ENCODE results near the gene C3orf18. TPM values are rescaled to one million over a fixed set of nuclear protein-coding genes. Genes with fewer than 3 reads are reported as not detected.

Gene C3orf18
- total RNA-seq, 1 experiment from 2014 or later = 15.1 TPM

DNA sequence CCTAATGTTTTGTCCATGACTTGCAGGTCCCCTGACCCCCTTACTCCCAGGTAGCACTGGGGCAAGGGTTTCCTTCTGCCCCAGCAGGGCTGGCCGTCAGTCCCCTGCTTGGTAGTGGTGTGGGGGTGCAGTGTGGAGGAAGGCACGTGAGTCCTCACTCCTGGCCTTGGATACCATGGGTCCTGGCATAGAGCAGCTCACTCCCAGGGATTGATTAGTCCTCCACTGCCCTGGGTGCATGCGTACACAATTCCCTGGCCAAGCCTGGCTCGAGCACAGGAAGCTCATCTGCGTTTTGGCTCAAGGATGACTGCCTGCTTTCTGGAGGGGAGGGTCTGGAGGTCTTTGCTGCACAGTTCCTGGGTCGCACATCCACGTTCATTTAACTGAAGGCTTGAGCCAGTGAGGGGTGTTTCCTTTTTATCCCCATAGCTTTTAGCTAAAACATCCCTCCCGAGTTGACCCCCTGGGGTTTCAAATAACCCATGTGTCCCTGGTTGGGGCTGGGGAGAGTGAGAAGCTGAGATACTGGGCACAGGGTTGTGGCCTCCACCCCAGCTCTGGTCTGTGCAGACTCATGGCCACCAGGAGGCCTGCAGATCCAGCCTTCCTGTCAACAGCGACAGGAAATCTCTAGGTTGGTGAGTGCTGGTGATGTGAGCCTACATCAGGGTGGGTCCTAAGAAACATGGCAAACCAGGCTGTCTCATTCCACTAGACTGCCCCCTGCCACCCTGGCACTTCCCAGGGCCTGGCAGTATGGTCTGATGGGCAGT is 13.3 kb upstream of the C3orf18 start:
- no peak for DNase-seq (ENCODE audit: low read depth)

DNA sequence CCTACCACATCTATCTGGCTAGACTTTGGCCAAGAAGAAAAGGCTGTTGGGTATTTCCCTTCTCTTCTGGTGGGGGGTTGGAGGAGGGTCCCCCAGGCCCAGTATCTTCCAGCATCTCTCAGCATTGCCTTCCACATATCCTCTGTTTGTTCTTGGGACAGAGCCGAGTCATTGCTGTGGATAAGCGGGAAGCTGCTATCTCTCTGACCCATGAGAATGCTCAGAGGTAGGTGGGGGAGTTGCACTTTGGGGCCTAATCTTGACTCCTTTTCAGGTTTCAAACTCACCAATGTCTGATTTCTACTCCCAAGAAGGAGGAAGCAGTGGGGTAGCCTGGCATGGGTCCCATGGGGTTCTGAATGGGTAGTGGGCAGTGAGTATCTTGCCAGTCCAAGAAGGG is 9.8 kb upstream of the C3orf18 start:
- no peak for DNase-seq (ENCODE audit: low read depth)

DNA sequence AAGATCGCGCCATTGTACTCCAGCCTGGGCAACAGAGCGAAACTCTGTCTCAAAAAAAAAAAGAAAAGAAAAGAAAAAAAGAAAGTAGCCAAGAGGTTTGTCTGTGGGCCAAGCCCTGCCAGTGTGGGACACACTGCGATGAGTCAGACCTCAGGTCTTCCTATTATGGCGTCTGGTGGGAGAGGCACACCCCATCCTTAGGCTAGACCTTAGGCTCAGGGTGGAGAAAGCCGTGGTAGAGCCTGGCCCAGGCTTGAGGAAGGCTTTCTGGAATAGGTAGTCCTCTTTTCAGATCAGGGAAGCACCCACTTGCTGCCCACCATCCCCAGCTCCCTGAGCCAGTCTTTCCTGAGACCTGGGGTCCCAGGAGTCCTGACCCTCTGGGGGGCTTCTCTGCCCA is 7.8 kb upstream of the C3orf18 start:
- DNase-seq (ENCODE audit: low read depth) = no peak

DNA sequence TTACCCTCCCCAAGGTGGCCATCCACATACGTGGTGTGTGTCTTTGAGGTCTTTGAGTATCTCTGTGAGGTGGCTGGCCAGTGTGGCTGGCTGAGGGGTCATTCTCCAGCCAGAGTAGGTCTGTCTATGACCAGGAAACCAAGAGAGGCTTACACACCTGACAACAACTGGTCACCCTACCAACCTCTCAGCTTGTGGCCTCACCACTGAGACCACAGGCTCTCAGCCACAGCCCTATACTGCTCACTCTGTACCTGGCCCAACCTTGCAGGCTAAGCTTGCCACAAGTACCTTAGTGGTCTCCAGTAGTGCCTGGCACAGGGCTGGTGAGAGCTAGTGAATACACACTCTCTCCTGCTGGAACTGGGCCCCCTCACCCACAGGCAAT is 6.9 kb upstream of the C3orf18 start:
- no peak for DNase-seq (ENCODE audit: low read depth)

DNA sequence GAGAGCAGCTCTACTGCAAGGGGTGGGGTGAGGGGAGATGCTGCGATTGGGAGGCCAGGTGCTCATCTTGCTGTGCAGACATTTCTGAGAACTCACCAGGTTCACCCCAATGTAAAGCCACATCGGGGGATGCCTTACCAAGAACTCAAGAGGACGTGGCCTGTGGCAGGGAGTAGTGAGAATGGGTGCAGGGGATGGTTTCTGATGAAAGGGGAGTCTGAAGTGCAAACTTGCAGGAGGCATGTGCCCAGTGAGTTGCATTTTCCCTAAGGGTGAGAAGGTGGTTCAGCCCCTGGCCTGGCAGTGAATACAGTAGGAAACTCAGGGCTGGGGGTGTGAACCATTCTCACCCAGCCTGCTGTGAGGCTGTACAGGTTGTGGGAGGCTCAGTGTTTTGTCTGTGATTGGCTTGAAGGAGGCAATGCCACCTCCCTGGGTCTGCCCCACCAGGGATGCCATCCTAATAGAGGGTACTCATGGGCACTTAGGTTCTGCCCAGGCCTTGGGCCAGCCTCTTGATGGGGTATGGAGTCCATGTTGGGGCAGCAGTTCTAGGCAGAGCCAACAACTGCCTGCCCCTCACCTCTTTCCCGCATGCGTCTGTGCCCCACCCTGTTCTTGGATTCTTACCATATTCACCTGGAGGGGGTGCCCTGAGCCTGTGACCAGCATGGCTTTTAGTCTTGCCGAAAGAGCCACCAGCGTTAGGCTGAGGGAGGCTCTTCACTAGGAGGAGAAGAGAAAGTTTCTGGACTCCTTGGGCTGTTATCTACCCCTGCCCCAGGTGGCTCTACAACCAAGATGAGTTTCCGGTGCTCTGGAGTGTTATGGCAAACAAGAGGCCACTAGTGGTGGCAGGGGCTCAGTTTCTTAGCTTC is 6.3 kb upstream of the C3orf18 start:
- no peak for DNase-seq (ENCODE audit: low read depth)

DNA sequence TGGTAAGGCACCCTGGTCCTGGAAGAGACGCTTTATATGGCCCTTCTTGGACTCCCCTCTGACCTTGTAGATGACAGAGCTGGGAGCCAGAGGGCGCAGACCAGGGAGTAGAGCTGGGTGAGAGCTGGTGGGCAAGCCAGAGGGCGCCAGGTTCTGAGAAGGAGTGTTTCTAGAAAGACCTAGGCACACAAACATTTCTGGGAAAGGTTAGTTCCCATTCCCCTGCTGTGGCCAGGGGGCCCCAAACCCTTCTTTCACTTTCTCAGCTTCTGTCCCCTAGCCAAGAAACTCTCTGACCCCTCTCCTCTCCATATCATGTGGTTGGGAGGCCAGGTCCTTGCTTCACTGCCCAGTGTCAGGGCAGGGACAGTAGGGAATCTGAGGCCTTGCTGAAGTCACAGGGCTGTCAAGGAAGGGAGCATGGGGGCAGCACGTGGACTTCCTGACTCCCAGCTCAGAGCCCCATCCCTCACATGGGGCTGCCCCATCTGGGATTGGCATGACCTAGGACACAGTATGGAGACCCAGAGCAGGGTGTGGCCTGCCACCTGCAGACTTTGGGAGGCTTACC is 5.3 kb upstream of the C3orf18 start:
- DNase-seq (ENCODE audit: low read depth) = no peak

DNA sequence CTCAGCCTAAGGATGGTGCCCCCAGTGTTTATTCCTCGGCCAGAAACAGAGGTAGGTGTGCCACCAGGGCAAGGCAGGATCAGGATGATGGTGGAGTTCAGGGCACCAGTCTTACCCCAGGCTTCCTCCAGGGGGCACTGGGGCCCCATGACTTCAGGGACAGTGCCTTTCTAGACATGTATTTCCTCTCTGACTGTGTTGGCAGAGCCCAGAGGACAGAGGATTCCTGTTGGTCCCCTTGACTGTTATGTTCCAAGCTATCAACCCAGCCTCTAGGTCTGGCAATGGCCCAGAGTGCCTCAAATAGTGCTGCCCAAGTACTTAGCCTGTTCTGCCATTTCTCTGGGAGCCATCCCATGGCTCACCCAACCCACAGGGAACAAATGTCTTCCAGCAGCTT is 4.6 kb upstream of the C3orf18 start:
- DNase-seq (ENCODE audit: low read depth) = peak; percentile 51

DNA sequence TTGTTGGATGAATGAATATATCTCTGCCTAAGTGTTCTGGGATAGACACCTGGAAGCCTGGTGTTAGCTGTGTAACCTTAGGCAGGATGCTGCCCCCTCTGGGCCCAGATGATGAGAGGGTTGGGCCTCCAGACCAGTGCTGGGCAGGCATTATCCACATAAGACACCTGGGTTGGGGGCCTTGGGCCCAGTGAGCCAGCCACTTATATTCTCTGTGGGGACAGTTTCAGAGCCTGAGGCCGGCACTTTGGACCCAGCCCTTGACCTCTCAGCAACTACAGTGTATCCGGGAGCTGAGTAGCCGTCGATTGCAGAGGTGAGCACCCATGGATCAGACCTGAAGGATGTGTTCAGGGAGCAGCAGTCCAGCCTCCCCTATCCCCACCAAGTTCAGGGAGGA is 3.9 kb upstream of the C3orf18 start:
- DNase-seq (ENCODE audit: low read depth) = no peak

DNA sequence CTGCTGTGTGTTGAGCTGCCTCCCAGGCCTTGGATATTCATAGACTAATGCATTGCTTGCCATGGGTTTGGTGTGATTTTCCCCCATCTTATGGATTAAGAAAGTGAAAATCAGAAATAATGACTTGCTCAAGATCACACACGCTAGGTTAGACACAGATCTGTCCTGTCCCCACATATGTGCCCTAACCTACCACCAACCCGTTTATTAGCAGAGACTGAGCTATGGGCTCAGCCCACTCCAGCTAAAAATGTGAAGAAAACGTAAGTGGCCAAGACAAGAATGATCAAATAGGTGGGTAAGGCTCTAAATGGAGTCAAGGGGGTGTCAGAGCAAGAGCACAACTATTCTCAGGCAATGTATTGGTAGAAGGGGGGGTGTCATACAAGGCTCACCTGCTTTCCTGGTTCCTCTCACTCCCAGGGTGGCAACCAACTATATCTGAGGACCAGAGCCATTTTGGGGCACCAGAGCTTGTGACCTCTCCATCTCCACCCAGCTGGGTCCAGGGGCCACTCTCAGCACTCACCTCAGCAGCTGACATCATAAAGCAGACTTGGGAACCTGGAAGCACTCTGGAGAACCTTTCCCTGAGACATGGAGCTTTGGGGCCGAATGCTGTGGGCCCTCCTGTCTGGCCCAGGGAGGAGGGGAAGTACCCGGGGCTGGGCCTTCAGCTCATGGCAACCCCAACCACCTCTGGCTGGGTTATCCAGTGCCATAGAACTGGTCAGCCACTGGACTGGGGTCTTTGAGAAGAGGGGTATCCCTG is 3.1 kb upstream of the C3orf18 start:
- DNase-seq (ENCODE audit: low read depth) = no peak

DNA sequence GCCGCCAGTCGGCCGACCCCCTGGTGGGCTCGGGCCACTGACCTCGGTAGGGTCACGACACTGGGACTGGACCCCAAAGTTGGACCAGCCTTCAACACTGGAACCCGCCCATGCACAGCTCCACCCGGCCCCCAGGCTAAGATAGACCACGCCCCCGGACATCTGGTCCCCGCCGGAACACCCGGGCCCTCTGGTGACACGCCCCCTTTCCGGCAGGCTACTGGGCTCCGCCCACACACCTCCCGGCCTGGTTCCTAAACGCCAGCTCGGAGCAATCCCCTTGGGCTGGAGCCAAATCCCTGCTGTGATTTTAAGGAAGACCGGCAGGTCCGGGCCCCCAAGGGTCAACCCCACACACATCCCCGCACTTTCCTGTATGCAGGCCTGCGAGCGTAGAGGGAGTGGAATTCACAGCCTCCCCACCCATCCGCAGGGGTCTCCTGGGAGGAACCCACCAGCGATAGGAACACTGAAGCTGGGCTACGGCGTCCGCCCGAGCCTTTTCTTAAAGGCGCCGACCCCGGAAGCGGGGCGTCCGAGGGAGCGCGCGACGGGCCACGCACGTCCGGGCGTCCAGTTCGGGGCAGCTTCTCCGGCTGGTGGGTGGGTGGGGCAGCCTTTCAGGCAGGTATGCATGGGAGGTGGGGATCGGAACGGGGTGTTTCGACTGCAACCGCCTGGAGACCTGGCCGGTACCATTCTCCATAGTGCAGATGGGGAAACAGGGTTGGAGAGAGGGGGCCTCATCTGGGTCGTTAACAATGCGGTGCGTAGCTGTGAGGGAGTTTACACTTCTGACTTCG is 1.6 kb upstream of the C3orf18 start, which contains the start of gene HEMK1:
HEMK1 (plus strand) TSS at position 576 of the 803 bp plus-strand sequence. CDS start 1,583 bp downstream, outside the sequence.
- peak; percentile 93 for DNase-seq (ENCODE audit: low read depth)

DNA sequence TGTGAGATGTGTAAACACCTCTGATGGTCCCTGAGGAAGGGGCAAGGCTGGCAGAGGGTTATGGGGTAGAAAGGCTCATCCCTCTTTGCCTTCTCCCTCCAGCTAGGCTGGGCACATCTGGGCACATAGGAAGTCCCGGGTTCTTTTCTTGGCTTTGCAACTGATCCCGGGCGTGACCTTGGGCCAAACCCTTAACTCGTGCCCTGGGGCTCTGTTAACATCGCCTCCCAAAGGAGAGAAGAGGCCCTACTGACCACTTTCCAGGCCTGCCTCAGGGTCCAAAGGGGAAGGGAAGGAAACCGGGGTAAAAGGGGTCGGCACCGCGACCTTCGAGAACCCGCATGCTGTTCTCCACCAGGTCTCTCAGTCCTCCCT is 549 bp downstream of the C3orf18 start:
- no peak for DNase-seq (ENCODE audit: low read depth)

DNA sequence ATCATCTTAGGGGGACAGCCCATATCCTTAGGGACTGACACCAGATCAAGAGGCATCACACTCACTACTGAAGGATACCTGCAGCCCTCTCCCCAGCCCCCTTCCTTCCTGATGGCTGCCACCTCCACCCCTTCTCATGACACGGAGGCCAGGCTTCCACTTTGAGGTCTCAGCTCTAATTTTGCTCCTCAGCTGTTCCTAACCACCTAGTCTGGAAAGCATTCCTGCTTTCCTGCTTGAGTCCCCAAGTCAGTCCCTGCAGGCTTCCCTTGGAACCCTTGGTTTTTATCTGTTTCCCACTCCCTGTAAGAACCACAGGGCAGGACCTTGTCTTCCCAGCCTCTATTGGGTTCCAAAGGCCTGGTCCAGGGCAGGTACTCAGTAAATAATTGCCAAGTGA is 3.2 kb downstream of the C3orf18 start:
- no peak for DNase-seq (ENCODE audit: low read depth)

DNA sequence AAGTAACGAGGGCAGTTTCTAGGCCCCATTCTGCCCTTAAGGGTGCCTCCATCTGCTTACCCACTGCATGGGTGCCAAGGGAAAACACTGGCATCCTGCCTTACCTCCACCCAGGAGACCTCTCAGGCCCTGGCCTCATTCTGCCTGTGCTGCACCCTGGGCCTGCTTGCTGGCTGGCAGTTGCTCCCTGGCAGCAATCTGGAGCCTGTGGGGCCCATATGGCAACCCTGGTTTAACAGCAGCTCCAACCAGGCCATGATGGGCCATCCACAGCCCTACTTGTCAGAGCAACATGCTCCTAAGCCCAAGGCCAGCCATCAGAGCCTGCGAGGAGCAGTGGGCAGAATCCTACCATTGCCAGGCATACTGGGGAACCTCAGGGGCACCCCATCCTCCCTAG is 3.7 kb downstream of the C3orf18 start:
- DNase-seq (ENCODE audit: low read depth) = no peak

DNA sequence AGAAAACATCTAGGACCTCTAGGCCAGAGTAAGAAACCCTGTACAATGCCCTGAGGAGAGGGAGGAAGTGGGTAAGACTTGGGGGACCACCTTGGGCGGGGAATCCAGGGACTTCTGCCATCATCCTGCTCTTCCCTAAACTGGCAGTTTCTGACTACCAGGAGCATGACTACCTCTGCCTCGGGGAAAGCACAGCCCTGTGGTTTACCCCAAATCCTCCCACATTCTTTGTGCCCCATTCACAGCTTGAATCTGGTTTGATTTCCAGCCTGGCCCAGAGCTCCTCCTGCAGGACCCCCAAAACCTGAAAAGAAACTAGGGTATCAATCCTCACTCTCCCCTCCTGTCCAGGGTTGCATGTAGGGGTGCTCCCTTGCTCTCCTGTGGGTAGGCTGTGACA is 4.7 kb downstream of the C3orf18 start:
- DNase-seq (ENCODE audit: low read depth) = peak; percentile 65

DNA sequence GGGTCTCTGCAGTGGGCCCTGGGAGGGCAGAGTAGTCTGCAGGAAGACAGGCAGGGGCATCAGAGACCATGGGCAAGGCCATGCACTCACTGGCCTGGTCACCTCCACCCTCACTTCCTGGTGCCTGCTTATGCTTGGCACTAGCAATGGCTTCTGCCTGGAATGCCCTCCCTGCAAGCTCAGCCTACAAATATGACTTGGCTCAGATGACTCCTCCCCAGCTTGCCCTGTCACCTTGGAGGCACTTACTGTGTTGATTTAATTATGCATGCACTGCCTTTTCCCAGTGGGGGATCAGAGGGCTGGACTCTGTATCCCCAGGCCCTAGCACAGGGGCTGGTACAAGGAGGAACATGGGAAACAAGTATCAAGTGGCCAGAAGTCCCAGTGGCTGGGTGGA is 7.8 kb downstream of the C3orf18 start:
- no peak for DNase-seq (ENCODE audit: low read depth)

DNA sequence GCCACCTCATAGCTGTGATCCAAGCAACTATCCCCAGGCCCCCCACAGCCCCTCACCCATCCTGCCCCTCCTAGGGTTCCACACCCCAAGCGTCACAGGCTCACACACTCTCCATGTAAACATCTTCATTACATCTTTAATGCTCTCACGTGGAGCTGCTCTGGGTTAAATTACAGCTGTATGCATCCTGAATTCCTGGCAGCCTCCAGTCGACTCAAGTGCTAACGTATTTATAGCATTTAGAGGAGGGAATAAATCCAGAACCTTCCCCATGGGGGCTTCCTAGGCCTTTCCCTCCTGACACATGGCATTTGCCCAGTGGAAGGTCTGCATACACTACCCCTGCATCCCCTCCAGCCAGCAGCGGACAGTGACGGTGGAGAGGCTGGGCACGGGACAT is 9.6 kb downstream of the C3orf18 start:
- no peak for DNase-seq (ENCODE audit: low read depth)

DNA sequence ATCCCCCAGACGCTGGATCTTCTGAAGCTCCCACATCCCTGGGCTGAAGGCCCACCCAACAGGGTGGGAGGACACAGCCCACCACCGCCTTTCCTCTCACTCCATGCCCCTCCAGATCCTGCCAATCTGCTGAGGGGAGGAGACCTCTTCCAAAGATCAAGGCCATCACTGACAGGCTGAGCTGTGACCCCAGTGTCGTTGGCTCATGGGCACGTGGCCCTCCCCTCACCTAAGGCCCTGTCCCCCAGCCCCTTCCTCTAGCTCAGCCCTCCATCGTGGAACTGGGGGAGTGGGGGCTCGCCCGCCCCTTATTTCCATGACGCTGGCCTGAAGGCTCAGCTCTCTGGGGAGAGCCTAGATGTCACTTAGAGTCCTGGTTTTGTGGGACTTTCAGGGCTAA is 10.4 kb downstream of the C3orf18 start:
- no peak for DNase-seq (ENCODE audit: low read depth)

DNA sequence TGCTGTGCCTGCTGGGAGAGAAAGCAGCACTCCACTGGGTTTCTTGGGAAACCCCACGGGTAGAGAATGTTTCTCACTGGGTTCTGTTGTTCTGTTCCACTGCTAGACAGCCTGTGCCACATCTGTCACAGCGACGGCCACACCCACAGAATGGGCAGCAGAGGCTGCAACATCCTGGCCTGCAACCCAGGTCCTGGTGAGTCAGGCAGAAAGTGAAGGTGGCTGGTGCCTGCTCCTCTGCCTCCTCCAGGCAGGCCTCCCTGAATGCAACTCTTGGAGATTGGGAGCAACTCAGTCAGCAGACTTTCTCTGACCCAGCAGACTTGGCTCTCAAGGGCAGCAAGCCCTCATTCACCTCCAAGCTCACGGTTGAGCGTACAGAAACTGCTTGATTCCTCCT is 13.0 kb downstream of the C3orf18 start:
- DNase-seq (ENCODE audit: low read depth) = no peak

DNA sequence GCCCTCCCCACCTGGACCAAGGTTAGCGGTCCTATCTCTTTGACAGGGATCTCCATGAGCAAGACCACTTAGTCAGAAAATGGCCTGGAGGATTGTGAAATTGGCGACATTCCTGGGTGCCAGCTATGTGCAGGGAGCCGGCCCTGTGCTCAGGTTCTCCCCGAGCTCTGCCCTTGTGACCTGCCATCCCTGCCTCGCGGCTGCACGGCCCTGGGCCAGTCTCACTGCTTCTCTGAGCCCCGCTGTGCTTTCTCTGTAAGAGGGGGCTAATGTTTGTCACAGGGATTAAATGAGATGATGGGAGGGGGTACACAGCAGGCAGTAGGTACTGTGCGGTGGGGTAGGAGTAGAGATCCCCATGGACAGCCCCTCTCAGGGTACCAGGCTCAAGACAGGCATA is 14.9 kb downstream of the C3orf18 start:
- DNase-seq (ENCODE audit: low read depth) = no peak

DNA sequence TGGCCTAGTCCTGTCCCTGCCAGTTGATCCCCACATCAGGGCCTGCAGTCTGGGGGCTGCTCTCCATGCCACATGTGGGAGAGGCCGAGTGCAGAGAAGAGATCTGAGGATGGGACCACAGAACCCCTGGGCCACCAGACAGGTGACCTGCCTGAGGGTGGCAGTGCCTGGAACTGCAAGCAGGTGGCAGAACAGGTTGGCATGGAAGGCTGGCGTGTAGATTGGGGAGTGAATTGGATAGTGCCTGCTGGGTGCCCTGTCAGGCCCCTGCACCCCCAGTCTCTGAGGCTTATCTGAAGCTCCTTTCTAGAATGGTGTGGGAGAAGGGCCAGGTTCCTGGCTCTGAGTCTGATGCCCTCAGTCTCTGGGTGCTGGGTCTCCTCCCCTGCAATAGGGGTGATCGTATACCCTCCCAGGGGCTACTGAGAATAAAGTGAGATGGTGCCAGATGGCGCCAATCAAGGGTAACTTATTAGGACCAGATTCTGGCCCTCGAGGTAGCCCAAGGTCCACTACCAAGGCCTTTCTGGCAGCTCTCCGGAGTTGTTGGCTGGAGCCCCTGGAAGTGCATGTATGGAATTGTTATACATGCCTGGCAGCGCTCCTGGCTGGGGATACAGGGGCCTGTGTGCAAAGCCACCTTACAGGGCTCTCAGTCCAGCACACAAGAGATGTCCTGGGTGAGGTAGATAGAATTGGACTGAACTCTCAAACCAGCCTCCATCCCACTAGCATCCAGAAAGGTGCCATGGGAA is 15.7 kb downstream of the C3orf18 start:
- DNase-seq (ENCODE audit: low read depth) = no peak
